Activated naive CD8-positive, alpha-beta T cell treated with anti-CD3 and anti-CD28 coated beads, Interleukin-2, amount 10 ng/mL, durations not matched to agents 7 days and 5 days (primary cell): ENCODE results near the gene MORC1. TPM values are rescaled to one million over a fixed set of nuclear protein-coding genes. Genes with fewer than 3 reads are reported as not detected.

Experiments used
- ATAC-seq: fragments of 150-1000 bp; cut with Tn5 transposase; one replicate; pipeline ENCODE4 v1.10.0; 2021; ENCODE audit warnings: low read depth, moderate library complexity
- POLR2A ChIA-PET: fragments of 350-600 bp; sonication (Branson Sonifier 250); formaldehyde crosslinking; loops from one replicate; lab custom pipeline; 2021; ENCODE audit warnings: antibody characterized with exemption; lab: Charles Lee
- DNase-seq: peaks from one replicate; pipeline ENCODE4 v3.0.0; 2021
- H3K27ac Mint-ChIP-seq: one replicate; pipeline ENCODE4 v1.8.0; 2022; ENCODE audit warnings: mild to moderate bottlenecking, mixed read lengths
- H3K27me3 Mint-ChIP-seq: one replicate; pipeline ENCODE4 v1.8.0; 2022; ENCODE audit warnings: mild to moderate bottlenecking, moderate library complexity, mixed read lengths
- H3K36me3 Mint-ChIP-seq: one replicate; pipeline ENCODE4 v1.8.0; 2021; ENCODE audit warnings: mild to moderate bottlenecking, mixed read lengths
- H3K4me1 Mint-ChIP-seq: one replicate; pipeline ENCODE4 v1.8.0; 2021; ENCODE audit warnings: mixed read lengths
- H3K4me3 Mint-ChIP-seq: one replicate; pipeline ENCODE4 v1.8.0; 2022; ENCODE audit warnings: mild to moderate bottlenecking, moderate library complexity, mixed read lengths
- H3K9me3 Mint-ChIP-seq: one replicate; pipeline ENCODE4 v1.8.0; 2021; ENCODE audit warnings: mixed read lengths
- total RNA-seq, 2 experiments: library from RNA; stranded (reverse); gene quantifications; one replicate each; pipeline ENCODE4 v1.2.3, GENCODE V29; 2021

Gene MORC1
- total RNA-seq, 2 experiments from 2014 or later: not detected

GRCh38 chr3:108931035-108931434, 186.9 kb downstream of the MORC1 start:
- Mint-ChIP-seq H3K4me1 (no peaks in the 10 kb centered on the region), H3K27me3 (peaks cover 9% of the 10 kb centered on the region), H3K9me3 (peaks cover 11% of the 10 kb centered on the region), H3K4me3 (no peak overlapping the region), H3K36me3 (no peaks in the 10 kb centered on the region), H3K27ac (no peak overlapping the region)
- POLR2A ChIA-PET: no interaction called here
- DNase-seq: no peak
- no peak for ATAC-seq

- DNase-seq: no peak
- Mint-ChIP-seq H3K36me3 (no peaks in the 10 kb centered on the region), H3K9me3 (no peaks in the 10 kb centered on the region), H3K4me3 (no peak overlapping the region), H3K27ac (no peak overlapping the region), H3K27me3 (peaks cover 29% of the 10 kb centered on the region), H3K4me1 (peaks cover 10% of the 10 kb centered on the region)
- POLR2A ChIA-PET: no interaction called here
- no peak for ATAC-seq
Observed at GRCh38 chr3:108918866-108919265, 199.1 kb downstream of the MORC1 start.

- peak overlapping the region; percentile 40 for H3K4me3 Mint-ChIP-seq
- peaks cover 20% of the 10 kb centered on the region for H3K27me3 Mint-ChIP-seq
- H3K27ac Mint-ChIP-seq: peak overlapping the region; percentile 17
- peaks cover 14% of the 10 kb centered on the region for H3K4me1 Mint-ChIP-seq
- DNase-seq (peak; percentile 50), ATAC-seq (peak; percentile 93)
- POLR2A ChIA-PET: interaction anchor here (0.8 to 1.9 kb wide), 3 partner anchors 93 to 253 kb away, joined by 3 to 4 read pairs (median 4); no protein-coding TSS in a partner anchor
- H3K9me3 Mint-ChIP-seq: no peaks in the 10 kb centered on the region
- H3K36me3 Mint-ChIP-seq: no peaks in the 10 kb centered on the region
Observed at GRCh38 chr3:108914774-108915641, 202.9 kb downstream of the MORC1 start.

- Mint-ChIP-seq H3K27ac (no peak overlapping the region), H3K4me1 (peaks cover 12% of the 10 kb centered on the region), H3K36me3 (no peaks in the 10 kb centered on the region), H3K9me3 (no peaks in the 10 kb centered on the region), H3K4me3 (no peak overlapping the region), H3K27me3 (peaks cover 12% of the 10 kb centered on the region)
- POLR2A ChIA-PET: no interaction called here
- ATAC-seq (no peak), DNase-seq (no peak)
Observed at GRCh38 chr3:108909799-108910198, 208.1 kb downstream of the MORC1 start.

Other genes starting within 250 kb of the MORC1 start
- not detected for gene GUCA1C, start 164.3 kb downstream of the MORC1 start, total RNA-seq
- gene C3orf85, start 18.6 kb upstream of the MORC1 start, total RNA-seq: not detected
- not detected for gene DPPA2, start 198.4 kb upstream of the MORC1 start, total RNA-seq
- not detected for gene DPPA4, start 219.4 kb upstream of the MORC1 start, total RNA-seq